H9 (cell line): Measurements from ENCODE around the gene RSAD1. TPM values are rescaled to one million over a fixed set of nuclear protein-coding genes. Genes with fewer than 3 reads are reported as not detected.

ENCODE experiments used
- DNase-seq: peaks from one replicate; pipeline ENCODE4 v3.0.0-alpha.2; 2017
- H2AFZ ChIP-seq: one replicate; pipeline ENCODE4 v1.6.1; 2013; ENCODE audit warnings: mild to moderate bottlenecking, low read length, control low read depth, moderate library complexity
- H2AK5ac ChIP-seq: 2 replicates; pipeline ENCODE4 v1.6.1; 2013; ENCODE audit warnings: low read length, control low read depth, mixed read lengths; ENCODE audit not compliant: insufficient read length
- H2BK120ac ChIP-seq: one replicate; pipeline ENCODE4 v1.6.1; 2013; ENCODE audit warnings: low read depth, mild to moderate bottlenecking, low read length, control low read depth, inconsistent platforms; ENCODE audit not compliant: poor library complexity, severe bottlenecking
- H2BK12ac ChIP-seq: 2 replicates; pipeline ENCODE4 v1.6.1; 2013; ENCODE audit warnings: low read length, control low read depth, mixed read lengths, low read depth; ENCODE audit not compliant: insufficient read length
- H2BK15ac ChIP-seq: 2 replicates; pipeline ENCODE4 v1.6.1; 2013; ENCODE audit warnings: low read depth, low read length, control low read depth
- H2BK20ac ChIP-seq: one replicate; pipeline ENCODE4 v1.6.1; 2013; ENCODE audit warnings: low read depth, mild to moderate bottlenecking, low read length, control low read depth, inconsistent platforms; ENCODE audit not compliant: poor library complexity, severe bottlenecking
- H2BK5ac ChIP-seq: 2 replicates; pipeline ENCODE4 v1.6.1; 2013; ENCODE audit warnings: low read length, control low read depth, mixed read lengths; ENCODE audit not compliant: insufficient read length
- H3K14ac ChIP-seq: 2 replicates; pipeline ENCODE4 v1.6.1; 2013; ENCODE audit warnings: low read length, control low read depth; ENCODE audit not compliant: insufficient read depth
- H3K18ac ChIP-seq: 2 replicates; pipeline ENCODE4 v1.6.1; 2013; ENCODE audit warnings: low read depth, mild to moderate bottlenecking, mixed read lengths, low read length, control low read depth; ENCODE audit not compliant: insufficient read length
- H3K23ac ChIP-seq: 2 replicates; pipeline ENCODE4 v1.6.1; 2013; ENCODE audit warnings: low read length, control low read depth, mixed read lengths, low read depth; ENCODE audit not compliant: insufficient read length
- H3K23me2 ChIP-seq: 2 replicates; pipeline ENCODE4 v1.6.1; 2013; ENCODE audit warnings: low read depth, mild to moderate bottlenecking, mixed read lengths, low read length, control low read depth; ENCODE audit not compliant: insufficient read length, poor library complexity, severe bottlenecking
- H3K27ac ChIP-seq: 2 replicates; pipeline ENCODE4 v1.5.1; 2013; ENCODE audit warnings: low read length, control low read depth, mixed read lengths, low read depth; ENCODE audit not compliant: insufficient read length
- H3K27me3 ChIP-seq: 2 replicates; pipeline ENCODE4 v1.6.1; 2013; ENCODE audit warnings: low read length, control low read depth, inconsistent platforms; ENCODE audit not compliant: insufficient read depth
- H3K4ac ChIP-seq: 2 replicates; pipeline ENCODE4 v1.6.1; 2013; ENCODE audit warnings: low read depth, mild to moderate bottlenecking, control low read depth, inconsistent platforms, low read length, moderate library complexity
- H3K4me1 ChIP-seq: 2 replicates; pipeline ENCODE4 v1.6.1; 2013; ENCODE audit warnings: low read length, control low read depth, inconsistent platforms; ENCODE audit not compliant: insufficient read depth
- H3K4me2 ChIP-seq: 2 replicates; pipeline ENCODE4 v1.6.1; 2013; ENCODE audit warnings: low read length, control low read depth, mixed read lengths; ENCODE audit not compliant: insufficient read length, insufficient read depth
- H3K56ac ChIP-seq: 2 replicates; pipeline ENCODE4 v1.6.1; 2013; ENCODE audit warnings: low read depth, mild to moderate bottlenecking, mixed read lengths, low read length, control low read depth; ENCODE audit not compliant: insufficient read length
- H3K79me1 ChIP-seq: 2 replicates; pipeline ENCODE4 v1.6.1; 2013; ENCODE audit warnings: low read depth, mild to moderate bottlenecking, moderate library complexity, low read length, control low read depth, inconsistent platforms; ENCODE audit not compliant: insufficient read depth, poor library complexity, severe bottlenecking
- H3K79me2 ChIP-seq: 2 replicates; pipeline ENCODE4 v1.6.1; 2013; ENCODE audit warnings: low read length, control low read depth, inconsistent platforms; ENCODE audit not compliant: insufficient read depth
- H3K9ac ChIP-seq: 2 replicates; pipeline ENCODE4 v1.6.1; 2013; ENCODE audit warnings: low read length, control low read depth, mixed read lengths; ENCODE audit not compliant: insufficient read length; ENCODE audit errors: extremely low read depth
- H3K9me3 ChIP-seq: one replicate; pipeline ENCODE4 v1.6.1; 2013; ENCODE audit warnings: low read depth, low read length, inconsistent platforms; ENCODE audit not compliant: control insufficient read depth
- H3T11ph ChIP-seq: one replicate; pipeline ENCODE4 v1.6.1; 2013; ENCODE audit warnings: mild to moderate bottlenecking, low read length, control low read depth, inconsistent platforms
- H4K20me1 ChIP-seq: one replicate; pipeline ENCODE4 v1.6.1; 2013; ENCODE audit not compliant: control insufficient read depth, insufficient read length, insufficient read depth
- H4K5ac ChIP-seq: 2 replicates; pipeline ENCODE4 v1.6.1; 2013; ENCODE audit warnings: low read depth, mild to moderate bottlenecking, mixed read lengths, low read length, control low read depth; ENCODE audit not compliant: insufficient read length
- H4K8ac ChIP-seq: replicated peaks from 2 replicates; pipeline ENCODE4 v1.6.1; 2013; ENCODE audit warnings: low read length, control low read depth, mixed read lengths, low read depth; ENCODE audit not compliant: insufficient read length
- H4K91ac ChIP-seq: 2 replicates; pipeline ENCODE4 v1.6.1; 2013; ENCODE audit warnings: low read depth, mild to moderate bottlenecking, moderate library complexity, mixed read lengths, low read length, control low read depth; ENCODE audit not compliant: insufficient read length
- H3K27ac Mint-ChIP-seq, 3 experiments: 2 replicates in 2 of 3; 3 replicates in 1 of 3; pipeline ENCODE4 v1.8.0; 2020 to 2021; ENCODE audit warnings: mixed read lengths in 3 of 3, mild to moderate bottlenecking in 1 of 3, moderate library complexity in 1 of 3
- H3K27me3 Mint-ChIP-seq: 2 replicates; pipeline ENCODE4 v1.8.0; 2021; ENCODE audit warnings: low read depth, mild to moderate bottlenecking, moderate library complexity, mixed read lengths
- H3K36me3 Mint-ChIP-seq, 3 experiments: 2 replicates in 2 of 3; 3 replicates in 1 of 3; pipeline ENCODE4 v1.8.0; 2020 to 2021; ENCODE audit warnings: low read depth in 3 of 3, mixed read lengths in 3 of 3; ENCODE audit not compliant: insufficient read depth in 1 of 3
- H3K4me1 Mint-ChIP-seq, 2 experiments: 2 replicates each; pipeline ENCODE4 v1.8.0; 2020; ENCODE audit warnings: mixed read lengths in 2 of 2
- H3K4me3 Mint-ChIP-seq, 2 experiments: 2 replicates in 1 of 2; 3 replicates in 1 of 2; pipeline ENCODE4 v1.8.0; 2020 to 2021; ENCODE audit warnings: mild to moderate bottlenecking in 2 of 2, mixed read lengths in 2 of 2, moderate library complexity in 1 of 2
- H3K9me3 Mint-ChIP-seq, 2 experiments: 2 replicates in 1 of 2; 3 replicates in 1 of 2; pipeline ENCODE4 v1.8.0; 2020; ENCODE audit warnings: mild to moderate bottlenecking in 2 of 2, mixed read lengths in 2 of 2, moderate library complexity in 1 of 2
- WGBS: extraction: QIAGEN DNeasy Blood & Tissue Kit; methylation state at CpG from one replicate; pipeline ENCODE4 v1.1.7; 2013; ENCODE audit warnings: missing lambda C conversion rate, low lambda C conversion rate, mixed read lengths; ENCODE audit not compliant: insufficient read length; ENCODE audit errors: extremely low coverage; 5-methylcytosine and 5-hydroxymethylcytosine counted together
- total RNA-seq: library from RNA; stranded (reverse); gene quantifications from 2 replicates; pipeline ENCODE4 v1.2.1, GENCODE V29; 2021
- TF ChIP-seq, protein P1 (sequence below): fragments of 200-600 bp; sonication (generic); conservative IDR thresholded peaks from 3 replicates; pipeline ENCODE4 v1.8.0; 2021; ENCODE audit warnings: antibody characterized with exemption, mild to moderate bottlenecking

Gene RSAD1
- total RNA-seq, 1 experiment from 2014 or later, result 27.9 TPM

GRCh38 chr17:50465171-50465570 is 13.5 kb upstream of the RSAD1 start:
- peaks cover 16 to 19% of the 10 kb centered on the region in 2 experiments for H3K4me1 Mint-ChIP-seq
- Histone ChIP-seq H3K79me1 (no peaks in the 10 kb centered on the region), H3K14ac (no peak overlapping the region), H3K27me3 (peaks cover 12% of the 10 kb centered on the region; the same call in 1 of the 2 replicates), H3K23ac (no peak overlapping the region), H4K5ac (no peak overlapping the region), H3K4me2 (no peak overlapping the region), H3K18ac (no peak overlapping the region), H2AK5ac (no peak overlapping the region), H4K20me1 (no peaks in the 10 kb centered on the region), H2BK20ac (no peak overlapping the region), H4K91ac (no peak overlapping the region), H3K4ac (no peak overlapping the region), H4K8ac (no peak overlapping the region), H3K9me3 (no peaks in the 10 kb centered on the region), H2BK12ac (no peak overlapping the region), H3K79me2 (no peaks in the 10 kb centered on the region), H3K23me2 (peaks cover 3% of the 10 kb centered on the region), H3K4me1 (peaks cover 3% of the 10 kb centered on the region; the same call in 1 of the 2 replicates), H2BK15ac (no peak overlapping the region), H3T11ph (no peak overlapping the region), H3K56ac (no peak overlapping the region), H2BK120ac (no peak overlapping the region), H3K9ac (no peak overlapping the region), H3K27ac (no peak overlapping the region), H2BK5ac (no peak overlapping the region), H2AFZ (no peak overlapping the region)
- H3K36me3 Mint-ChIP-seq, result peaks cover 0 to 4% (median 2%) of the 10 kb centered on the region in 3 experiments; a peak in 4 of 7 replicates
- TF ChIP-seq, protein P1, sequence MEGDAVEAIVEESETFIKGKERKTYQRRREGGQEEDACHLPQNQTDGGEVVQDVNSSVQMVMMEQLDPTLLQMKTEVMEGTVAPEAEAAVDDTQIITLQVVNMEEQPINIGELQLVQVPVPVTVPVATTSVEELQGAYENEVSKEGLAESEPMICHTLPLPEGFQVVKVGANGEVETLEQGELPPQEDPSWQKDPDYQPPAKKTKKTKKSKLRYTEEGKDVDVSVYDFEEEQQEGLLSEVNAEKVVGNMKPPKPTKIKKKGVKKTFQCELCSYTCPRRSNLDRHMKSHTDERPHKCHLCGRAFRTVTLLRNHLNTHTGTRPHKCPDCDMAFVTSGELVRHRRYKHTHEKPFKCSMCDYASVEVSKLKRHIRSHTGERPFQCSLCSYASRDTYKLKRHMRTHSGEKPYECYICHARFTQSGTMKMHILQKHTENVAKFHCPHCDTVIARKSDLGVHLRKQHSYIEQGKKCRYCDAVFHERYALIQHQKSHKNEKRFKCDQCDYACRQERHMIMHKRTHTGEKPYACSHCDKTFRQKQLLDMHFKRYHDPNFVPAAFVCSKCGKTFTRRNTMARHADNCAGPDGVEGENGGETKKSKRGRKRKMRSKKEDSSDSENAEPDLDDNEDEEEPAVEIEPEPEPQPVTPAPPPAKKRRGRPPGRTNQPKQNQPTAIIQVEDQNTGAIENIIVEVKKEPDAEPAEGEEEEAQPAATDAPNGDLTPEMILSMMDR, result no peak
- H3K9me3 Mint-ChIP-seq, result no peaks in the 10 kb centered on the region
- no peak for DNase-seq
- no peak overlapping the region for H3K27ac Mint-ChIP-seq
- peaks cover 28% of the 10 kb centered on the region for H3K27me3 Mint-ChIP-seq
- H3K4me3 Mint-ChIP-seq, result no peak overlapping the region
- no CpG with 5 or more reads among the region's 6 CpGs for WGBS
